ENCODE measurements around the gene TKT.

Gene TKT

DNA sequence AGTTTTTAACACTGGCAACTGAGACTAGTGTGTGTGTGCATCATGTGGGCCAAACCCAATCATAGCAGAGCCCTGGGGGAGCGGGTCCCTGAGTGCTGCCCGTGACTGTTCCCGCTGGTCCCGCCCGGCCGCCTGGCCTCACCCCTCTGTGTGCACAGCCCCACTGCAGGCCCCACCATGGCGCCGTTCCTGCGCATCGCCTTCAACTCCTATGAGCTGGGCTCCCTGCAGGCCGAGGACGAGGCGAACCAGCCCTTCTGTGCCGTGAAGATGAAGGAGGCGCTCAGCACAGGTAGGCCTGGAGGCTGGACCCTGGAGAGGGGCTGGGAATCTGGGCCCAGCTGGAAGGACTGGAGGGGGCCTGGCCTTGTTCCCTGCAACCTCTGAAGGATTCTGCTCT is 77.6 kb downstream of the TKT start:
- no peak for DNase-seq (ENCODE audit: low spot score)

- no peak for DNase-seq (ENCODE audit: low spot score)
These were observed 79.9 kb downstream of the TKT start for GRCh38 chr3:53175613-53176540.

All from hepatic stellate cell (primary cell).